Activated B cell treated with CpG ODN at 0.5 μM for 24 hours (primary cell): Measurements from ENCODE around the gene GABARAP. TPM values are rescaled to one million over a fixed set of nuclear protein-coding genes. Genes with fewer than 3 reads are reported as not detected.
"Not testable (repeated sequence)": the region's sequence is repeated elsewhere in the genome, so short reads cannot be mapped to it uniquely, and the experiment has no call there.

Source experiments
- ATAC-seq: fragments of 200-7000 bp; cut with Tn5 transposase; one replicate; pipeline ENCODE4 v1.10.0; 2021; ENCODE audit warnings: low read depth, mild to moderate bottlenecking, moderate library complexity
- CTCF ChIA-PET: fragments of 350-600 bp; sonication (Branson Sonifier 250); formaldehyde crosslinking; loops from one replicate; lab custom pipeline; 2021; ENCODE audit warnings: antibody characterized with exemption; lab: Charles Lee
- POLR2A ChIA-PET: fragments of 350-600 bp; sonication (Branson Sonifier 250); formaldehyde crosslinking; loops from one replicate; lab custom pipeline; 2021; ENCODE audit warnings: antibody characterized with exemption; lab: Charles Lee
- DNase-seq: peaks from one replicate; pipeline ENCODE4 v3.0.0; 2022
- H3K27ac Mint-ChIP-seq: one replicate; pipeline ENCODE4 v1.8.0; 2020; ENCODE audit warnings: mixed read lengths
- H3K27me3 Mint-ChIP-seq: one replicate; pipeline ENCODE4 v1.8.0; 2021; ENCODE audit warnings: mixed read lengths
- H3K36me3 Mint-ChIP-seq: one replicate; pipeline ENCODE4 v1.8.0; 2021; ENCODE audit warnings: low read depth, mixed read lengths
- H3K4me1 Mint-ChIP-seq: one replicate; pipeline ENCODE4 v1.8.0; 2021; ENCODE audit warnings: mixed read lengths
- H3K4me3 Mint-ChIP-seq: one replicate; pipeline ENCODE4 v1.8.0; 2020; ENCODE audit warnings: mild to moderate bottlenecking, mixed read lengths
- H3K9me3 Mint-ChIP-seq: one replicate; pipeline ENCODE4 v1.8.0; 2020; ENCODE audit warnings: mixed read lengths
- intact Hi-C: fragments of 100-400 bp; cut with micrococcal nuclease; formaldehyde crosslinking; loops from one replicate; pipeline ENCODE4 v1.15.1; 2024
- total RNA-seq: library from RNA; stranded (reverse); gene quantifications from 2 replicates; pipeline ENCODE4 v1.2.3, GENCODE V29; 2022
- TF ChIP-seq, protein P1 (sequence below): fragments of 200-600 bp; IDR thresholded peaks from one replicate; pipeline ENCODE4 v1.8.0; 2022; ENCODE audit warnings: antibody characterized with exemption, mild to moderate bottlenecking

The GABARAP gene
- total RNA-seq, 1 donor from 2014 or later: 291 TPM

DNA sequence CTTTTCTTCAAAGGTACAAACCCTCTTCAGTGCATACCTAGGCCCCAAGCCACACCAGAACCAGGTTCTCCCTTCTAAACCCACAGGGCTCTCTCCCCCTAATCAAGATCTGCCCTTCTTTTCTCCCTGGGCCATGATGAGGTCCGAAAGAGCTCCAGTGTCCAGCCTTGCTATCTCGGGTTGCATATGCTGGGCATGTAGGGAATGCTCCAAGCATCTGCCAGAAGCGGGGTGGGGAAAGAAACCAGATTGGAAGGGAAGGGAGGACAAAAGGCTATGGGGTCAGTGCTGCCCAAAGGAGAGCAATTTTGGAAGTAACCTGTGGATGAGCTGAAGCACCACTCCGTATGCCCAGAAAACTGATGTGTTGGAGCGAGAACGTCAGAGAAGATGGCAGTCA is 7.0 kb upstream of the GABARAP start:
- Mint-ChIP-seq H3K4me1 (peaks cover 47% of the 10 kb centered on the region), H3K9me3 (no peaks in the 10 kb centered on the region), H3K27me3 (no peaks in the 10 kb centered on the region), H3K27ac (no peak overlapping the region), H3K36me3 (peaks cover 57% of the 10 kb centered on the region), H3K4me3 (peak overlapping the region; percentile 98)
- TF ChIP-seq, protein P1, sequence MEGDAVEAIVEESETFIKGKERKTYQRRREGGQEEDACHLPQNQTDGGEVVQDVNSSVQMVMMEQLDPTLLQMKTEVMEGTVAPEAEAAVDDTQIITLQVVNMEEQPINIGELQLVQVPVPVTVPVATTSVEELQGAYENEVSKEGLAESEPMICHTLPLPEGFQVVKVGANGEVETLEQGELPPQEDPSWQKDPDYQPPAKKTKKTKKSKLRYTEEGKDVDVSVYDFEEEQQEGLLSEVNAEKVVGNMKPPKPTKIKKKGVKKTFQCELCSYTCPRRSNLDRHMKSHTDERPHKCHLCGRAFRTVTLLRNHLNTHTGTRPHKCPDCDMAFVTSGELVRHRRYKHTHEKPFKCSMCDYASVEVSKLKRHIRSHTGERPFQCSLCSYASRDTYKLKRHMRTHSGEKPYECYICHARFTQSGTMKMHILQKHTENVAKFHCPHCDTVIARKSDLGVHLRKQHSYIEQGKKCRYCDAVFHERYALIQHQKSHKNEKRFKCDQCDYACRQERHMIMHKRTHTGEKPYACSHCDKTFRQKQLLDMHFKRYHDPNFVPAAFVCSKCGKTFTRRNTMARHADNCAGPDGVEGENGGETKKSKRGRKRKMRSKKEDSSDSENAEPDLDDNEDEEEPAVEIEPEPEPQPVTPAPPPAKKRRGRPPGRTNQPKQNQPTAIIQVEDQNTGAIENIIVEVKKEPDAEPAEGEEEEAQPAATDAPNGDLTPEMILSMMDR: no peak
- DNase-seq (no peak), ATAC-seq (no peak)
- CTCF ChIA-PET: interaction anchor here (1.2 kb wide), 1 partner anchor 28 kb away, joined by 3 read pairs; no protein-coding TSS in a partner anchor
- POLR2A ChIA-PET: interaction anchor here (1.3 to 5.8 kb wide), 2 partner anchors 11 to 35 kb away, joined by 4 to 134 read pairs; partner anchors contain the start of genes DVL2, GABARAP and PHF23
- intact Hi-C loops: no loop called here

DNA sequence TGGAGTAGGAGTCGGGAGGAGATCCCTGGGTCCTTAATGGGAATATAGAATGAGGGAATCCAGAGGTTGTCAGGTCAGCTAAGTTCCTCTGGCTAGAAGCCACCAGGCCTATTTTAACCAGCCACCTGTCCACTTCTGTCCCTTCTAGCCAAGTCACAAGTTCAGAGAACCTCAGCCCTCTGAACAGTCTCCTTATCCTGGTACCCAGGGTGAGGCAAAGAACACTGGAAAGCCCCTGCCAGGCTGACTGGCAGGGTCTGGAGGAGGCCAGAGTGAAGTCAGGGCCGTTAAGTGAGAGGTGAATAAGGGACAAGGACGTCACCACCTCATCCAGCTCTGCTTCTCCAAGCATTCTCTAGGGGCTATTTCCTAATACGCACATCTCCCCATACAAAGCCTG is 6.5 kb upstream of the GABARAP start:
- Mint-ChIP-seq H3K36me3 (peaks cover 57% of the 10 kb centered on the region), H3K27ac (peak overlapping the region; percentile 4), H3K9me3 (no peaks in the 10 kb centered on the region), H3K27me3 (no peaks in the 10 kb centered on the region), H3K4me3 (no peak overlapping the region), H3K4me1 (peaks cover 44% of the 10 kb centered on the region)
- ChIA-PET POLR2A (interaction anchor here (0.8 to 5.8 kb wide), 2 partner anchors 10 to 29 kb away, joined by 3 to 134 read pairs; partner anchors contain the start of genes ACADVL, DLG4, DVL2 and GABARAP), CTCF (interaction anchor here (1.2 kb wide), 1 partner anchor 28 kb away, joined by 3 read pairs; no protein-coding TSS in a partner anchor)
- TF ChIP-seq, protein P1: no peak
- DNase-seq (no peak), ATAC-seq (no peak)
- intact Hi-C loops: no loop called here

DNA sequence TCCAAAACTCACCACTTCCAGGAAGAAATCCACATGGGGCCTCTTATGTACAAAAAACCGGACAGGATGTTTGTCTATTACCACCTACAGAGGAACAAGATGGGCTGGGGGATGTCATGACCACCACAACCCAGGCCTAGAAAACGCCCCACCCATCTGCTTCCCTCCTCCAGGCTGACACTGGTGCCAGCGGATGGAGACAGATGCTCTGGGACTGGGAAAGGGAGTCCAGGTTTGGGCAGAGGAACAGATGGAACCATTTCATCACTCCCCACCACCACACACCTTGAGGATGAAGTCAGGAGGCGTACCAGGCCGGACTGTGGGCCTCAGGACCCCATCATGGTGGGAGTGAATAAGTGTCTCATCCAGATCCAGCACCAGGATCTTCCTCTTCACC is 4.5 kb upstream of the GABARAP start:
- Mint-ChIP-seq H3K4me3 (no peak overlapping the region), H3K4me1 (peaks cover 42% of the 10 kb centered on the region), H3K27ac (peak overlapping the region; percentile 4), H3K9me3 (no peaks in the 10 kb centered on the region), H3K27me3 (no peaks in the 10 kb centered on the region), H3K36me3 (peaks cover 51% of the 10 kb centered on the region)
- ATAC-seq (no peak), DNase-seq (no peak)
- TF ChIP-seq, protein P1: no peak
- POLR2A ChIA-PET: no interaction called here
- CTCF ChIA-PET: no interaction called here
- intact Hi-C loops: no loop called here

DNA sequence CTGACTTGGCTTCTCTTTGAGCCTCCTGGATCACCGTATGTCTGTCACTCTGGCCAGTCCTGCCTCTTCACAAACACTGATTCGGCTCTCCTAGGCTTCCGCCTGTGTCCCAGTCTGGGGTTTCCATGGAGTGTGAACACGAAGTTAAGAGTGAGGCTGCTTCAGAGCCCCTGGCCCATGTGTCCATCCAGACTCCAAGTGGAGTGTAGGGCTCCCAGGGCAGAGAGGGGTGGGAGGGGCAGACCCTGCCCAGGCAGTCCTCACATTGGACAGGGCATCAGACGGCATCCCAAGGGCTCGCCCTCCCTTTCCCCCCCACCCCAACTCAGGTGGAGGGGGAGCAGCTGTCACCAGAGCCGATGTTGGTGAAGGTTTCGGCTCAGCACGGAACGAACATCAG is 1.6 kb upstream of the GABARAP start:
- H3K4me1 Mint-ChIP-seq: peaks cover 42% of the 10 kb centered on the region
- H3K27ac Mint-ChIP-seq, intact Hi-C loops, CTCF ChIA-PET, H3K4me3 Mint-ChIP-seq, ATAC-seq, DNase-seq, H3K27me3 Mint-ChIP-seq, H3K9me3 Mint-ChIP-seq: not testable (repeated sequence)
- POLR2A ChIA-PET: interaction anchor here (1.9 to 15.0 kb wide), 4 partner anchors 9 to 443 kb away, joined by 8 to 245 read pairs (median 15); partner anchors contain the start of genes ACADVL, DLG4, DVL2 and TP53
- peaks cover 67% of the 10 kb centered on the region for H3K36me3 Mint-ChIP-seq

DNA sequence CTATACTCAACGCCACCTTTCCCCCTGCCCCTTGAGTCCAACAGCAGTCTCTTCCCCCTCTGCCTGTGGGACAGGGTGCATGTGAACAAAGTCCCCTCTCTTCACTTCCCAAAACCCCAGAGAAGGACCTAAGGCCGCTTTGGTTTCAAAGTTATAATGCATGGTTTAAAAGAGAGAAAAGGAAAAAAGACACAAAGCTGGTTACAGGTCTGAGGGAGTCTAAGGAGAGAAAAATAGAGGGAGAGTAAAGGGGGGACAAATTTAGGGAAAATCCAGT is 1.1 kb upstream of the GABARAP start:
- peaks cover 40% of the 10 kb centered on the region for H3K4me1 Mint-ChIP-seq
- DNase-seq: no peak
- peaks cover 67% of the 10 kb centered on the region for H3K36me3 Mint-ChIP-seq
- ChIA-PET CTCF (interaction anchor here (1.3 kb wide), 1 partner anchor 53 kb away, joined by 4 read pairs; no protein-coding TSS in a partner anchor), POLR2A (interaction anchor here (0.8 to 15.0 kb wide), 5 partner anchors 9 to 444 kb away, joined by 3 to 245 read pairs (median 9); partner anchors contain the start of genes ACADVL, DLG4, DVL2 and TP53)
- no peak for ATAC-seq
- H3K4me3 Mint-ChIP-seq: peak overlapping the region; percentile 99
- TF ChIP-seq, protein P1: no peak
- H3K9me3 Mint-ChIP-seq: no peaks in the 10 kb centered on the region
- intact Hi-C loops: no loop called here
- peak overlapping the region; percentile 100 for H3K27ac Mint-ChIP-seq
- H3K27me3 Mint-ChIP-seq: no peaks in the 10 kb centered on the region
